HG02981 (cell line): ENCODE results near the gene SERPINE2.

ENCODE experiments used
- ATAC-seq: cut with Tn5 transposase; IDR thresholded peaks from one replicate; pipeline ENCODE4 v1.9.1; 2021; ENCODE audit warnings: mild to moderate bottlenecking, moderate library complexity; ENCODE audit not compliant: unreplicated experiment

The SERPINE2 gene

DNA sequence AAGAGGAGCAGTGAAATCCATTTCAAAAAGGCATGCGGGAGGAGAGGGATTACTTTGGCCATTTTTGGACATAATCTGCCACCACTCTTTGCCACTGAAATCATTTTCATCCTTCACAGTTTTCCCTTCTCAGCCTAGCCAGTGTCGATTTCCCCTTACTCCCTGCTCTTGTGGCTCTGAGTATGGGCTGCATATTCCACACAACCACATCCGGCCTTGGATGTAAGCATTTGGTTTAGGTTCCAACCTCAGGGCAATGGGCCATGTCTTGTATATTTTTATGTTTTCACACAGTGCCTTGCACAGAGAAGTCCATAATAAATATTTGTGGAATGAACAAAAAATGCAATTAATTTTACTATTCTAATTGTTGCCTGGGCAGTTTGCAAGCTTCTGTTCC is 7.7 kb upstream of the SERPINE2 start:
- no peak for ATAC-seq

DNA sequence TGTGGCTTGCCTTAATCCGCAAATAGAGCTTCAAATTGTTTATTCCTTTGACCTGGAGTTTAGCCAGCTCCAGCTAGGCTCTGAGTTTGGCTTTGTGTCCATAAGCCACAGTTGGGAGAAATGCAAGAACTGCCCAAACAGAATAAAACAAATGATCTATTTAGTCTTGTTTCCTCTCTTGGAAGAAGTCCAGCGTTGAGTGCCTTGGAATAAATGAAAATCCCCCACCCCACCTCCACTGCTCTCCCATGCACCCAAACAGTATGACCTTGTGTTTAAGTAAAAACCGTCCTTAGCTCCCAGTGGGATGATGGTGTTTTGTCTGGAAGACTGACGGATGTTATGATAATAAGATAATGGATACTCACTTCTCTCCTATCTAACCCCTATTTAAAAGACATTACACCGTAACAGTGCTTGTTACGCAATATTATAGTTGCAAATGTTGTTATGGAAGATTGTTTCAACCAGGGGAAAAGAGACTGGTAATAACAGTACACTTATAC is 3.2 kb upstream of the SERPINE2 start:
- no peak for ATAC-seq

DNA sequence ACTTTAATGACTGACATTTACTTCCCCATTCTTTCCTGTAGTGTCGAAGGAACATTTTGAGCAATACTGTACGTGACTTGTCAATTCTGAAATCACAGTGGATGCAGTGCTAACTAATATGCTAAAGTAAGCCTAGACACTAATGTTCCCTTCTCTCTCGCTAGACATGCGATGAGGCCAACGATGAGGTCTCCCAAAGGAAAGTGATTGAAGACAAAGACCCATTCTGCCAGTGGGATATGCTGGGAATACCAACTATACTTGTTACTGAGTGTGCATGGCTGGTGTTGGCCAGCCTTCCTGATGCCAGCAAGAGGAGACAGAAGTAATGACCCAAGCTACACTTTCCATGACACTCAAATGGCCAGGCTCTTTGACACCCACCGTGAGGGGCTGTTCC is 2.5 kb upstream of the SERPINE2 start:
- no peak for ATAC-seq

DNA sequence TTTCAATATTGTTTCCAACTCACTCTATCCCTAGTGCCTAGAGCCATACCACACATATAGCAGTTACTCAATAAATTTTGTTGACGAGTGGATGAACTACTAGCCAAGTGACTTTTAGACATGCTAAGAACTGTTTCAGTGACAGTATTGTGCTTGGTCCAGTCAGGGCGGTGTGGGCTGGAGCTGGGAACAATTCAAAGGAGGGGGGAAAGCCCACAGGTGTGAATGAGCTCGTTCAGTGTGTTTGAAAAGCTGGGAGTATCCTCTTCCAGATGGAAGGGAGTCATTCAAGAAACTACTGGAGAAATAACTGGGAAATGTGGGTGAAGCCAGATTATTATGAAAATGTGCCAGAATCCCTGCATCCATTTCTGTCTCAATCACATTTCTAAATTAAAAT is 1.7 kb upstream of the SERPINE2 start:
- no peak for ATAC-seq

DNA sequence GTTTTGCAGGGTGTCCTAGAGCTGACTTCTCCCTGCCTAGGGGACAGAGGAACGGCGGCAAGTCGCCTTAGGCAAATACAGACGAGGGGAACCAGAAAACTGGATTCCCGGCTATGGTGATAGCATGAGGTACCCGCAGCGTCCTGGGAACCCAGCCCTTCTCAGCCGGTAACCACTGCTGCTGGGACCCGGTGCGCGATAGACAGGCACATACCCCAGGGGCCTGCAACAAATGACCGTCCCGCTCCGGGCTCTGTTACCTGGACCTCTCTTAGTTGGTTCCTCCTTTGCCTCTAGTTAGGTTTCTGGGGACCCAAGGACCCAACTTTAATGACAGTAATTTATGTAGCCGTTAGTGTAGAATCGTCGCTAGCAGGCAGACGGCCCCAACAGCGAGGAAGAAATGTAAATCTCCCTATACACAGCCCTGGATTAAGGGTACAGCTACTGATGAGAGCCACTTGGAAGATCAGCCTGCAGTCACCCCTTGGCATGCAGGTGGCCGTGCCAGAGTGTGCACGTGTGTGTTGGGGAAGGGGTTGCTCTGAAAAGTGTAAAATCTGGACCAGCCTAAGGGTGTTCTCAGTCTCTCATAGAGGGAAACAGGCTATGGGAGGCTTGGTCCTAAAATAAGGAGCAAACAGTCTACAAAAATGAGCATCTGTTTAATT is 819 bp upstream of the SERPINE2 start:
- peak; percentile 11 for ATAC-seq

DNA sequence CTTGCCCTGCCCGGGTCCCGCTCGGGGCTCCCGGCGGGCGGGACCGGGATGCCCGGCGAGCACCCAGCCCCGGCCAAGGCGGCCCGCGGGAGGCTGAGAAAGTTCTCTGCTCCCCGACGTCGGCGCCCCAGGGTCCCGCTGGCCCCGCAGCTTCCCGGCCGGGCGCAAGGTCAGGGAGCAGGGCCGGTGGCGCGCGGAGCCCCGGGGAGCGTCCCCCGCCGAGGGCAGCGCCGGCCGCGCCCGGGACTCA is 331 bp downstream of the SERPINE2 start:
- no peak for ATAC-seq

DNA sequence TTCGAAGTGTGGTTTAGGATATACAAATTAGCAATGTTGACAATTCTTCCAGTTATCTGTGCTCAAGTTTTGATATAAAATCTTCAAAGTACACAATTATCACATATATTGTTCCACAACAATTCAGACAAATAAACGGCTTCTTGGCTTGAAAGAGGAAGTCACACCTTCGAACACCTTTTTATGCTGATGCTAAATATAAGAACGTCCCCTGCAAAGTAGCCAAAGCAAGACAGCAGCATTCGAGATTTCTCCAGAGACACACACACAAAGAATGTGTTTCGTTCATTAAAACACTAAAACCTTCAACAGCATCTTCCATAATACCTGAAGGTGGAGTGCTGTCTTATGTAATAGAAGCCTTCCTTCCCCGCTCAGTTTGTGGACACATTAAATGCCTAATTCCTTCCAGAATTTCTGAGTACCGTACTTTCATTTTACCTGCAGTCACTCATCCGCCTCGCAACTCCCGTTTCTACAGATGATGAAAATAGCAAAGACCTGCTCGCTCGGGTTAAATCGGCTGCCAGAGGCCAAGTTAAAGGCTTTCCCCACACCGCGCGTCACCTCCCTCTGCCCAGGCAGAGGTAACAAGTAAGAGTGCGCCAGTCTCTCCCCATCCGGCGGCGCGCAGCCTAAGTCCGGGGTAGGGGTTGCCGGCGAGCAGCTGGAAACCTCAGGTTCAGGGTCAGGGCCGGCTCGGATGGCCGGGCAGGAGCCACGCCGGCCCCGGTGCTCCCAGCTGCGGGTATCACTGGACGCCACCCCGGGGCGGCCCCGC is 847 bp downstream of the SERPINE2 start:
- ATAC-seq: peak; percentile 45

DNA sequence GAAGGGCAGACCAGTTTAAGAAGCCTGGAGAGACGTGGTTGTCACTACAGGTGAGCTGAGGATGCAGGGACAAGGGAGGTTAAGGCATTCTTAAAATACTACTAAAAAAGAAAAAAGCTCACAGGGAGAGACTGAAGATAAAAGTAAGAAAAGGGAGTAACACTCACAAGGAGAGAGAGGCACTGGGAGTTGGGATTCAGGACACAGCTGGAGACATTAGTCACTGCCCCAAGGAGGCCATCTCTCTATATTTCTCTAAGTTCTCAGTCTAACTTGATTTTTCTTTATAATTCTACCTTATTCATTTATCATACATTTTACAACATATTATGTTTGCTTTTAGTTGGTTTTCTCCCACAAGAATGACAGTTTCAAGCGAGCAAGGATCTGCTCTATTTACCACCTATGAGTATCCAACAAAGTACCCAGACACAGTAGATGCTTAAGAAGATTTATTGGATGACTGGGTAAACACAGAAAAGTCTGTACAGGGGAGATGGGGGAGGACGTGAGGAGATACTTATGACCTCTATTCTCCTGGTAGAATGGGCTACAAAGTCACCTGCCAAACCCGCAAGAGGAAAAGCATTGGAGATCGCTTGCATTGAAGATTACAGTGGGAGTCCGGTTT is 2.2 kb downstream of the SERPINE2 start:
- ATAC-seq: no peak

DNA sequence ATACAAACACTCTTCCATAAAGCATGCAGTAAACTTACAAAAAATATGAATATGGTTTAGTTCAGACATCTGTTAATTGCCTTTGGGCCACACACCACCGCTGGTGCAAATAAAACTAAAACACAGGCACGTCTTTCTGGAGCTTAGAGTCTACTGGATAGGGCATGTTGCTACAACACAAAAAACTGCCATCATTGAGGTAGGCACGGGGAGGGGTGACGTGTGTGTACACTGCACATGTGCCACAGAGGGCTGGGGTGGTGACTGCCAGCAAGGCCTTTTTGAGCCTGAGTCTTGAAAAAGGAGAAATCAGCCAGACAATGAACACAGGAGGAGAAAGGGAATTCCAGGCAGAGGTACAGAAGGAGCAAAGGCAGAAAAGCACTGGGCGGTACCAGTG is 5.1 kb downstream of the SERPINE2 start:
- no peak for ATAC-seq

DNA sequence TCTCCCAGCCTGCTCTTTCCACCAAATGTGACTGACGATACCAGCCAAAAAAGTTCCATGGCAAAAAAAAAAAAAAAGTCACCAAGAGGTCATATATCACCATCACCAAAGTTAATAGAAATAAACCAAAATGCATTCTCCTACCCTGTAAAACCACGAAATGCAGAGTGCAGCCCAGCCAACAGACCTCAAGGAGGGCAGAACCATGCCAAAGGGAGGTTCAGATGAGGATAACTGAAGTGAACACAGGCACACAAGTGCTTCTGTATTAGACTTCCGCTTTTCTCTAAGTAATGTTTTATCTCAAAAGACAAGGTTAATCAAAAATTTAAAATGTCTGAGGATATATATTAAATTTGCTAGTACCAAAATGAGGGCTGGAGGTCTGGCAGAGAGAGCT is 5.5 kb downstream of the SERPINE2 start:
- no peak for ATAC-seq

DNA sequence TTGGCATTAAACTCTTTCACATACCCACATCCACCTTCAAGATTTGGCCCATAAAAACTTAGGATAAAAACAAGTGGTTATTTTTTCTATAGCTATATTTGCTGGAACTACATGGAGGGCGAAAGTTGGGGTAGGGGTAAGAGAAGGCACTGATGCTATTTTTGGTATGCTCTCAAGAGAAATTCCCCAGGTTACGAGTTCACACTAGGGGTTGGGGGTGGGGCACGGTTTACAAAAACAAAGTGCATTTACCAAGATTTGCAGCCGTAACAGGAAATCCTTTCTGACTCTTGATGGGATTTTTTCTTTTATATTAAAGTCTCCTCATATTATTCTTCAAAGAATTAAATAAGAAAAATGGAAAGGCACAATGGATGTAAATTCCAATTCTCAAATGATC is 6.8 kb downstream of the SERPINE2 start:
- no peak for ATAC-seq

DNA sequence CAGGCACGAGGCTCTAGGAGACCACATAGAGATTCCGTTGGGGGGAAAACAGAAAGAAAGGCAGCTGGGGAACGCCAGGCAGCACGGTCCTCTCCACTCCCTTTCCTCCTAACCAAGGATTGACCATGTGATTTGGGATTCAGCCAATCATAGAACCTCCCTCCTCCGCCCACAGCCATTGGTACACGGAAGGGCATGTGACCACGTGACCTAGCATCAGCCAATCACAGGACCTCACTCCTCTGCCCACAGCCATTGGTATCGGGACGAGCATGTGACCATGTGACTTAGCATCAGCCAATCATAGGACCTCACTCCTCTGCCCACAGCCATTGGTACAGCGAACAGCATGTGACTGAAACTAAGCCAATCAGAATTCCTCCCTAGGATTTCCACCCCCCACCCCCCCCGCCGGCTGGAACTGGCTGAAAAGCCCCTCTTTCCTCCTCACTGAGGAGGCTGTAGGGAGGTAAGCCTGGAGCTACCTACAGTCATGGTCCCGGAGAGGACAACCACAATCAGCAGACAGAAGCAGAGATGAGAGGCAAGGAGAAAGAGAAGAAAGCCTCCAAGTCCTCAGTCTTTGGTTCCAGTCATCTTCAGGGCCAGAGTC is 7.6 kb downstream of the SERPINE2 start:
- ATAC-seq: no peak

DNA sequence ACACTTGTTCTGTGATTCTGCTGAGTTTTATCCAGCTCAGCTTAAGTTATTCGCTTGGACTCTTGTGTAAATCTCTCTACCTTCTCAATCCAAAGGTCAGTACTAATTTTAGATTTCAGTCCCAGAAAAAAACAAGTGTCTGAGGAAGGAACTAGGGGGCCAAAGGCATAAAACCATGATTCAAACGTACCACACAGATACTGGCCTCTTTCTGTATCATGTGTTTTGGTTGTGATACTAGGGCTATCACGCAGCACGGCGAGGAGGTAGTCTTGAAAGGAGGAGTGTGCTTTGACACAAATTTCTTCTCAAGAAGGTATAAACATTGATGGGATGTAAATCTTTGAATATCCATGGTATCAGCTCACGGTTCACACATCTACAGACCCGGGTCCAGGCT is 8.3 kb downstream of the SERPINE2 start:
- ATAC-seq: no peak

DNA sequence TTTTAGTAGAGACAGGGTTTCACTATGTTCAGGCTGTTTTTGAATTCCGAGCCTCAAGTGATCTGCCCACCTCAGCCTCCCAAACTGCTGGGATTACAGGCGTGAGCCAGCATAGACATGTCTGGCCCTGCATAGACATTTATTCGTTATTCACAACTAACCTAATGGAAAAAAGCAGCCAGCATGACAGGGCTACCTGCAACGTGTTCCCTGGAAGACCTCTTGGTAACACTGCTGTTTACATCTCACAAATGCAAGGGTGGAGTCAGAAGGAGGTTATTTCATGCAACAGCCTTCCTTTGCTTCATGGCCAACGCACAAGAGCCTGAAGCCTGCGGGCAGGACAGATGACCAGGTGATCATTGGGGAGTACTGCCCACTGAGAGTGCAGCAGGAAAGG is 9.2 kb downstream of the SERPINE2 start:
- ATAC-seq: no peak

DNA sequence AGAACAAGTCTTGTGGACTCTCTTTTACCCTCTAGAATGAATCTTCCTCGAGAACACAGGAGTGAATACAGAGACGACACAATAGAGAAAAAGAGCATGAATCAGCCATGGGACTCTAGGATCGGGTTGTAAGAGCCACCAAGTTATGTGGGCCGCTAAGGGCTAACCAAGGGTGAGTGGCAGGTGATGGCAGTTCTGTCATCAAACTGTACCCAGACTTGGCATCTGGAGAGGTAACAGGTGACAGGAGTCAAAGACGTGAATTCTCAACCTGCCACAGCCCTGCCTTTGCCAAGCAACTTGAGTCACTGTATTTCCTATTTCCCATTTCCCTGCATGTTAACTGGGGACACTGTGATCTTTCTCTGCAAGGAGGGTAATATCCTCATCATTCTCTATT is 11.2 kb downstream of the SERPINE2 start:
- no peak for ATAC-seq

DNA sequence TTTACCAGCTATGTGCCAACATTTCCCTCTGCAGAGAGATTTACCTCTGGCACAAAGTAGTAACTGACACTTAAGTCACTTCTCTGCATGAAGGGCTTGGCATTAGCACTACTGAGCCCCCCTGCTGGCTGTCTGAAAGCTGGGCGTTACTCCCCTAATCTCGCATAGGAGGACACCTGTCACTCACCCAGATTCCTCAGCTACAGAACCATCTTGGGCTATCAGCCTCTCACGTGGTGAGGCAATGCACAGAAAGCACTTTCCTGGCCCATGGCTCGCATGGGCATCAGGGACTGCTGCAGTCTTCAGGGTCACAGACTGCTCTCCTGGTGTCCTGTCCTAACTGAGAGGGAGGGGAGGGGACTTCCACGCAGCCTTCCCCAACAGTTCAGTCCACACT is 12.0 kb downstream of the SERPINE2 start:
- no peak for ATAC-seq

DNA sequence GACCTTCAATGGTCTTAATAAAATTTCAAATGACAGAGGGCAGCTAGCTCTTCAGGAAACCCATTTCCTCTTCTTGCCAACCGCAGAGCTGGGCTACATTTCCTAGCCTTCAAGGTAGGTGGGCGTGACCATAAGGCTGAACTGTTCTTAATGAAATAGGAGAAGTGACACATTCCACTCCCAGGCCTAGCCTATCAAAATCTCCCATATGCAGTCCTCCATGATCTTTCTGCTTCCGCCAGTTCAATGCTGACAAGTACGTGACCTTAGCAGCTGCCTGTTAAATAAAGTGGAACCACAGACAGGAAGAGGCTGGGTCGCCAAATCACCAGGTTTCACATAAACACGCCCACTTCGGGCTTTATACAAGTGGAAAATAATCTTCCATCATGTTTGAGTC is 13.2 kb downstream of the SERPINE2 start:
- peak; percentile 93 for ATAC-seq

DNA sequence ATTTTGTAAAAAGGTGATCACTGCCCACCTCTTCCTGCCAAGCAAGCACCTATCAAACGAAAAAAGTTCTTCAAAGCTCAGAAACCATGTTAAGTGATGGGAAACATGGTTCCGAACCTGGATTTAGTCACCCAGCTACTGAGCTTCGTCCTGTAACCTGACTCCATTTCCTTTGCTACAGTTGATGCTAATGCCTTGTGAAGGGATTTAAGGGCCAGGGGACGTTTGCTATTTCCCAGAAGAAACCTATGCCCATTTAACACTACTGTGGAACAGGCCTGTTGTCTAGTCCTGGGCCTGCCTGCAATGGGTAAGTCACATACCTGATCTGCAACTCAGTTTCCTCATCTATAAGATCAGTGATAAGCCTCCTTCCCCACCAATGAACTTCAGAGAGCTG is 14.8 kb downstream of the SERPINE2 start:
- ATAC-seq: no peak

DNA sequence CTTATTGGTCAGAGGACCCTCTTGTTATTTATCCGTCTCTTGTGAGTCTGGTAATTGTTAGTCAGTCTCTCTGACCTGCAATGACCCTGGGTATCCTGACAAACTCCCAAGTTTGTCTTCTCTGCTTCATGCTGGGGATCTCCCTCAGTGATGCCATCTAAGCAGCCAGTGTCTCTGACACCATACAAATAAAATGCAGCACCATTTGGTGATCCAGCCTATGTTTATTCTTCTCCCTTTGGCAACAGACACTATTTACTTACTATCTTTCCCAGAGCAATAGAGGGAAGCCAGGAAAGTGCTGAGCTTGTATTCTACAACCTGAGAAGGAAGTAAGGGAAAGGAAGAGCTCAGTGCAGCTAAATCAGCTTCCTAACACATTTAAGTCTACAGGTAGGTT is 15.9 kb downstream of the SERPINE2 start:
- no peak for ATAC-seq

DNA sequence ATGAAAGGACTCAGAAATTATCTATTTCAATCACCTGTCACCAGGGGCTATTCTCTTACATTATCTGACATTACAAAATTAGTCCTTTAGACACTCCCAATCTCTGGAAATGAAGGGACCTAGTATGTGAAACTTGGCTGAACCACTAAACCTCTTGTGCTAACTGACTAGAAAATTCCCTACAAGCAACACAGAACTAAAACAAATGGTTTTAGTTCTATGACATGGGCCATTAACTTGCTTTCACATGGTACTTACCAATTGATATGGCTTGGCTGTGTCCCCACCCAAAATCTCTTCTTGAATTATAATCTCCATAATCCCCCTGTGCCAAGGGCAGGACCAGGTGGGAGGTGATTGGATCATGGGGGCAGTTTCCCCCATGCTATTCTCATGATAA is 16.6 kb downstream of the SERPINE2 start:
- no peak for ATAC-seq

DNA sequence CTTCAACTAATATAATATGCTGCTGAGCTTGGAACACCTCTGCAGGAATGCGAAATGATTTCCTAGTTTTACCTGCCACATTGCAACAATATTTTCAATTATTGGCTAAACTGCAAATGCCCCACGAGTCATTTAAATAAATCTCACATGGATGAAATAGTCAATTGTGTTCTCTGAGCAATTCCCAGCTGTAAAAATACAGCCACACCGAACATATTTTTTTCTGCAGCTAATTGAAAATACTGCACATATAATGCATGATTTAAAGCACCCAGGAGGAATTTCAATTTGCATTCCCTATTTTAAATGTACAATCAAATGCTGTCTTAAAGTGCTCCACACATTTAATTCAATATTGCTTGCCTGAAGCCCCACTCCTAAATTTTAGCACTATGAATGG is 18.6 kb downstream of the SERPINE2 start:
- no peak for ATAC-seq

DNA sequence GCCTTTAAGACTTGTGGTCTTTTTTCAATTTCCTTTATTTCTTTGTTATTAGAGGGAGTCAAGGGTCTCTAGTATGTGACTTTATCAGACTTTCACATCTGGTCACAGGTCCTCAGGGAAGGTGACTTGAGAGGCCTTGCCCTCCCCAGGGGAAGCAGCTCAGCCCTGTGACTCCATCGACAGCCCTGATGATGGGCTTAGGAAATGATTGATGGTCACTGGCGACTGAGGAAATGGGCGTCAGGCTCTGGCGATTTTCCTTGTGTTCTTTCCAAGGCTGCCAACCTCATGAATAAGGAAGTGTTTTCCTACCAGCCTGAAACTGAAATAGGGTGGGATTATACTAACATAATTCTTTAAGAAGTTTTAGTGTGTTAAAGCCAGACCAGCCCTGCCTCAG is 21.1 kb downstream of the SERPINE2 start:
- ATAC-seq: no peak
